NB4 (cell line): Measurements from ENCODE around the gene CCDC171.

Experiments used
- CTCF ChIP-seq: IDR thresholded peaks from one replicate; pipeline ENCODE4 v1.5.1; 2012; ENCODE audit warnings: low read depth, low read length
- MAX ChIP-seq: IDR thresholded peaks from 2 replicates; pipeline ENCODE4 v1.6.1; 2011; ENCODE audit warnings: low read depth, low read length
- MYC ChIP-seq: IDR thresholded peaks from 2 replicates; pipeline ENCODE4 v1.6.1; 2011; ENCODE audit warnings: low read depth, low read length
- POLR2A ChIP-seq: IDR thresholded peaks from 2 replicates; pipeline ENCODE4 v1.6.1; 2011; ENCODE audit warnings: mild to moderate bottlenecking; ENCODE audit not compliant: insufficient read length; ENCODE audit errors: extremely low read depth

- TF ChIP-seq CTCF (no peak), POLR2A (no peak), MAX (no peak), MYC (no peak)
These were observed 170.0 kb downstream of the CCDC171 start for GRCh38 chr9:15722888-15723287.
